HCT116 (cell line): ENCODE data around the gene BAD.
"Not testable (repeated sequence)": the region's sequence is repeated elsewhere in the genome, so short reads cannot be mapped to it uniquely, and the experiment has no call there.

Source experiments
- EGR1 ChIP-seq: IDR thresholded peaks from 2 replicates; pipeline ENCODE4 v1.6.1; 2012; ENCODE audit warnings: low read depth
- ELF1 ChIP-seq: IDR thresholded peaks from 2 replicates; pipeline ENCODE4 v1.6.1; 2012; ENCODE audit warnings: low read depth, borderline replicate concordance
- EZH2 ChIP-seq: fragments of 200-600 bp; sonication (generic); IDR thresholded peaks from 2 replicates; pipeline ENCODE4 v1.6.1; 2017; ENCODE audit warnings: antibody characterized with exemption, mixed run types
- POLR2A ChIP-seq: IDR thresholded peaks from 2 replicates; pipeline ENCODE4 v1.7.0; 2011; ENCODE audit warnings: borderline replicate concordance; ENCODE audit not compliant: insufficient read depth, insufficient read length; ENCODE audit errors: extremely low read depth
- POLR2AphosphoS5 ChIP-seq: IDR thresholded peaks from 2 replicates; pipeline ENCODE4 v1.6.1; 2011; ENCODE audit warnings: mild to moderate bottlenecking, low read depth, low read length, moderate library complexity
- SIN3A ChIP-seq: IDR thresholded peaks from 2 replicates; pipeline ENCODE4 v1.6.1; 2012; ENCODE audit warnings: low read depth
- SP1 ChIP-seq: IDR thresholded peaks from 2 replicates; pipeline ENCODE4 v1.6.1; 2012; ENCODE audit warnings: low read depth
- TCF7L2 ChIP-seq: IDR thresholded peaks from 2 replicates; pipeline ENCODE4 v1.7.0; 2011; ENCODE audit warnings: borderline replicate concordance, inconsistent platforms; ENCODE audit not compliant: insufficient read depth, insufficient read length; ENCODE audit errors: extremely low read depth
- TF ChIP-seq, protein P1 (sequence below), 3 experiments: fragments of 200-600 bp in 1 of 3; sonication (generic) in 1 of 3; IDR thresholded peaks in 2 of 3; conservative IDR thresholded peaks in 1 of 3; 2 replicates each; pipeline ENCODE4 v1.5.1; 2012 to 2017; ENCODE audit warnings: low read depth in 2 of 3, low read length in 2 of 3, antibody characterized with exemption in 1 of 3, borderline replicate concordance in 1 of 3, control low read depth in 1 of 3, mild to moderate bottlenecking in 1 of 3, mixed read lengths in 1 of 3, mixed run types in 1 of 3, moderate library complexity in 1 of 3; ENCODE audit not compliant: insufficient read depth in 1 of 3
- TF ChIP-seq, protein P2 (sequence below): IDR thresholded peaks from 2 replicates; pipeline ENCODE4 v1.6.1; 2012

DNA sequence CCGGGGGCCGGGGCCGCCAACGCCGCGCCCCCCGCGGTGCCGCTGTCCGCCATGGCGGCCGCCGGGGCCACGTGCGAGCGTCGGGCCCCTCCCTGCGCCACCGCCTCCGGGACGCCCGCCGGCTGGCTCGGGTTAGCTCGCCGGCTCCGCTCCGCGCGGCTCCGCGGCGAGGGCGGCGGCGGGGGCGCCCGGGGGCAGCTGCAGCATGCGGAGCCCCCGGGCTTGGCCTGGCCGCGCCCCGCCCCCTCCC, 37.9 kb downstream of the BAD start:
- TF ChIP-seq SP1, POLR2A, ELF1, EZH2, EGR1, TCF7L2, POLR2AphosphoS5, SIN3A: not testable (repeated sequence)
- TF ChIP-seq, protein P1, sequence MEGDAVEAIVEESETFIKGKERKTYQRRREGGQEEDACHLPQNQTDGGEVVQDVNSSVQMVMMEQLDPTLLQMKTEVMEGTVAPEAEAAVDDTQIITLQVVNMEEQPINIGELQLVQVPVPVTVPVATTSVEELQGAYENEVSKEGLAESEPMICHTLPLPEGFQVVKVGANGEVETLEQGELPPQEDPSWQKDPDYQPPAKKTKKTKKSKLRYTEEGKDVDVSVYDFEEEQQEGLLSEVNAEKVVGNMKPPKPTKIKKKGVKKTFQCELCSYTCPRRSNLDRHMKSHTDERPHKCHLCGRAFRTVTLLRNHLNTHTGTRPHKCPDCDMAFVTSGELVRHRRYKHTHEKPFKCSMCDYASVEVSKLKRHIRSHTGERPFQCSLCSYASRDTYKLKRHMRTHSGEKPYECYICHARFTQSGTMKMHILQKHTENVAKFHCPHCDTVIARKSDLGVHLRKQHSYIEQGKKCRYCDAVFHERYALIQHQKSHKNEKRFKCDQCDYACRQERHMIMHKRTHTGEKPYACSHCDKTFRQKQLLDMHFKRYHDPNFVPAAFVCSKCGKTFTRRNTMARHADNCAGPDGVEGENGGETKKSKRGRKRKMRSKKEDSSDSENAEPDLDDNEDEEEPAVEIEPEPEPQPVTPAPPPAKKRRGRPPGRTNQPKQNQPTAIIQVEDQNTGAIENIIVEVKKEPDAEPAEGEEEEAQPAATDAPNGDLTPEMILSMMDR (IDR thresholded peaks at IDR 0.05 in 2 of 3, conservative IDR thresholded peaks at IDR 0.05 in 1 of 3; ENCODE audit: borderline replicate concordance in 1 of 3, insufficient read depth in 1 of 3, low read depth in 2 of 3, low read length in 2 of 3), result not testable (repeated sequence)
- TF ChIP-seq, protein P2, sequence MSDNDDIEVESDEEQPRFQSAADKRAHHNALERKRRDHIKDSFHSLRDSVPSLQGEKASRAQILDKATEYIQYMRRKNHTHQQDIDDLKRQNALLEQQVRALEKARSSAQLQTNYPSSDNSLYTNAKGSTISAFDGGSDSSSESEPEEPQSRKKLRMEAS, result not testable (repeated sequence)
